ENCODE measurements around the gene OAS3. TPM values are rescaled to one million over a fixed set of nuclear protein-coding genes. Genes with fewer than 3 reads are reported as not detected.

Gene OAS3
- total RNA-seq, 1 experiment from 2014 or later = 25.5 TPM

DNA sequence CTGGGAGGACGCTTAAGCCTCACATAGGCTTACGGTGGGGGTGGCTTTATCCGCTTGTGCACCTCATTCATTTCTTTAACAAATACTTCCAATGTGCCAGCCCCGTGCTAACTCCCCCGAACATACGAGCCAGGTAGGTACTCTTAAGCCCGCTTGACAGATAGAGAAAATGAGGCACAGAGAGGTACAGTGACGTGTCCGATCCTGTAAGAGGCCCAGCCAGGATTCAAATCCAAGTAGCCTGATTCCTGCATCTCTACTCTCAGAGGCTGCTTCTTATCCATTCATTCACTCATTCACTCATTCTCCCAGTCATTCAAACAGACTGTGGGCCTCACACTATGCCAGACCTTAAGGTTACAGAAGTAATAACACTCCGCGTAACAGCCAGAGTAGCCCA lies 477 bp downstream of the OAS3 start:
- Histone ChIP-seq H3K79me2 (ENCODE audit: low read length) (peaks cover 8% of the 10 kb centered on the region; the same call in 1 of the 2 replicates), H3K4me2 (ENCODE audit: low read length) (peak overlapping the region; percentile 92), H3K9me2 (replicated peaks; ENCODE audit: low read length) (no peaks in the 10 kb centered on the region), H2AFZ (ENCODE audit: low read length) (peak overlapping the region; percentile 81), H3K9ac (ENCODE audit: low read length) (peak overlapping the region; percentile 85), H3F3A (ENCODE audit: low read length, unreplicated experiment) (no peaks in the 10 kb centered on the region), H3K9me3 (ENCODE audit: low read length) (no peaks in the 10 kb centered on the region), H3K27me3 (ENCODE audit: low read length) (no peaks in the 10 kb centered on the region), H3K4me3 (ENCODE audit: low read length) (peak overlapping the region; percentile 84), H3K36me3 (ENCODE audit: low read depth, low read length) (no peaks in the 10 kb centered on the region), H3K4me1 (ENCODE audit: insufficient read depth, low read length) (peaks cover 17% of the 10 kb centered on the region), H3K27ac (ENCODE audit: low read length) (peak overlapping the region; percentile 12), H4K20me1 (ENCODE audit: low read length) (no peaks in the 10 kb centered on the region)
- TF ChIP-seq, protein P1, sequence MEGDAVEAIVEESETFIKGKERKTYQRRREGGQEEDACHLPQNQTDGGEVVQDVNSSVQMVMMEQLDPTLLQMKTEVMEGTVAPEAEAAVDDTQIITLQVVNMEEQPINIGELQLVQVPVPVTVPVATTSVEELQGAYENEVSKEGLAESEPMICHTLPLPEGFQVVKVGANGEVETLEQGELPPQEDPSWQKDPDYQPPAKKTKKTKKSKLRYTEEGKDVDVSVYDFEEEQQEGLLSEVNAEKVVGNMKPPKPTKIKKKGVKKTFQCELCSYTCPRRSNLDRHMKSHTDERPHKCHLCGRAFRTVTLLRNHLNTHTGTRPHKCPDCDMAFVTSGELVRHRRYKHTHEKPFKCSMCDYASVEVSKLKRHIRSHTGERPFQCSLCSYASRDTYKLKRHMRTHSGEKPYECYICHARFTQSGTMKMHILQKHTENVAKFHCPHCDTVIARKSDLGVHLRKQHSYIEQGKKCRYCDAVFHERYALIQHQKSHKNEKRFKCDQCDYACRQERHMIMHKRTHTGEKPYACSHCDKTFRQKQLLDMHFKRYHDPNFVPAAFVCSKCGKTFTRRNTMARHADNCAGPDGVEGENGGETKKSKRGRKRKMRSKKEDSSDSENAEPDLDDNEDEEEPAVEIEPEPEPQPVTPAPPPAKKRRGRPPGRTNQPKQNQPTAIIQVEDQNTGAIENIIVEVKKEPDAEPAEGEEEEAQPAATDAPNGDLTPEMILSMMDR (conservative IDR thresholded peaks at IDR 0.05; ENCODE audit: low read depth, low read length) = no peak
- TF ChIP-seq EZH2 (IDR thresholded peaks at IDR 0.05; ENCODE audit: low read length, unreplicated experiment) = no peak
- no peak for TF ChIP-seq EZH2phosphoT487 (IDR thresholded peaks at IDR 0.05; ENCODE audit: borderline replicate concordance, low read length)
- ChIA-PET POLR2A (ENCODE audit: unreplicated experiment) (interaction anchor here (1.3 kb wide), 1 partner anchor 39 kb away, joined by 12 read pairs; the partner anchor contains the start of gene OAS2), CTCF (interaction anchor here (1.0 kb wide), 1 partner anchor 39 kb away, joined by 3 read pairs; no protein-coding TSS in a partner anchor)
- intact Hi-C loops (cut with micrococcal nuclease) = loop anchor here (1.0 to 5.0 kb wide), 3 partner anchors 32 to 39 kb away; partner anchors contain the start of genes OAS1 and OAS2
- peak; percentile 13 for DNase-seq
- ATAC-seq = peak; percentile 23
- TSS peak; percentile 69 for BruUV-seq (replicated peaks)

DNA sequence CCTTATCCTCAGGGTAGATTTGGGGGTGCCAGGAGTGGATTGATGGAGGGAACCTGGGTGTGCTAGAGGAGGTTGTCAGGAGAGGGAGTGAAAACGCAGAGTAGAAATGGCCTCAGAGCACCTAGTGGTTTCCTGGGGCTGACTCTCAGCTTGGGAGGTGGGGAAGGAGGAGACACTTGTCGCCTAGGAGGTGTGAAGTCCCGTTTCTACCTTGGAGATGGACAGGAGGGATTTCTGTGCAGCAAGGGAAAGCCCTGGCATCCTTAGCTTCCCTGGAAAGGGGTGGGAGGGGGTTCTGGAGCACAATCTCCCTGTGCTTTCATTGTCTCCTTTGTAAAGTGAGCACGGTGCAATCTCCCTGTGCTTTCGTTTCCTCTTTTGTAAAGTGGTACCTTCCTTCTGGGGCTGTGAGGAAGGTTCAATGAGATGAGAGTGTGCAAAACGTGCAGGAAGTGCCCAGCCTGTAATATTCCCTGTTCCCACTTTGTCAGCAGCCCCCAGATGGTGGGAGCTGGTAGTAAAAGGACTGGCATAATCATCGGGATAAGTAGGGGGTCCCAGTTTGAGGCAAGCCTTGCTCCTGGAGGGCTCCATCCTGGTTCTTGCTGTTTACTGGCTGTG lies 1.6 kb downstream of the OAS3 start:
- H3K9me3 ChIP-seq (ENCODE audit: low read length) = no peaks in the 10 kb centered on the region
- ChIA-PET POLR2A (ENCODE audit: unreplicated experiment) (no interaction called here), CTCF (interaction anchor here (0.5 kb wide), 1 partner anchor 39 kb away, joined by 3 read pairs; no protein-coding TSS in a partner anchor)
- intact Hi-C loops (cut with micrococcal nuclease) = loop anchor here (5.0 kb wide), 1 partner anchor 37 kb away; the partner anchor contains the start of gene OAS2
- ATAC-seq = 0 out of 2 replicates have a peak, but pooled peaks have one; percentile 3
- 0 out of 2 replicates have a peak overlapping the region, but pooled peaks have one; percentile 3 for H2AFZ ChIP-seq (ENCODE audit: low read length)
- H3K27me3 ChIP-seq (ENCODE audit: low read length) = no peaks in the 10 kb centered on the region
- H3K27ac ChIP-seq (ENCODE audit: low read length) = no peak overlapping the region
- H3K36me3 ChIP-seq (ENCODE audit: low read depth, low read length) = no peaks in the 10 kb centered on the region
- no peaks in the 10 kb centered on the region for H3F3A ChIP-seq (ENCODE audit: low read length, unreplicated experiment)
- H4K20me1 ChIP-seq (ENCODE audit: low read length) = no peaks in the 10 kb centered on the region
- peaks cover 17% of the 10 kb centered on the region for H3K4me1 ChIP-seq (ENCODE audit: insufficient read depth, low read length)
- no peak for TF ChIP-seq EZH2phosphoT487 (IDR thresholded peaks at IDR 0.05; ENCODE audit: borderline replicate concordance, low read length)
- no peak for TF ChIP-seq EZH2 (IDR thresholded peaks at IDR 0.05; ENCODE audit: low read length, unreplicated experiment)
- TF ChIP-seq, protein P1 (conservative IDR thresholded peaks at IDR 0.05; ENCODE audit: low read depth, low read length) = no peak
- no peaks in the 10 kb centered on the region for H3K9me2 ChIP-seq (replicated peaks; ENCODE audit: low read length)
- DNase-seq = no peak
- peak overlapping the region; percentile 85; the same call in 1 of the 2 replicates for H3K9ac ChIP-seq (ENCODE audit: low read length)
- H3K79me2 ChIP-seq (ENCODE audit: low read length) = peaks cover 8% of the 10 kb centered on the region; the same call in 1 of the 2 replicates
- peak overlapping the region; percentile 84 for H3K4me3 ChIP-seq (ENCODE audit: low read length)
- BruUV-seq (replicated peaks) = no TSS peak
- peak overlapping the region; percentile 92 for H3K4me2 ChIP-seq (ENCODE audit: low read length)
